Spleen (tissue), 7 donors: ENCODE results near the gene BMP2K.
"Not testable (repeated sequence)": the region's sequence is repeated elsewhere in the genome, so short reads cannot be mapped to it uniquely, and the experiment has no call there.

Experiments used
- POLR2A ChIP-seq, 3 donors: fragments of 450-650 bp; IDR thresholded peaks; one replicate each; pipeline ENCODE4 v1.5.1; 2017; ENCODE audit warnings: antibody characterized with exemption in 3 of 3, mild to moderate bottlenecking in 1 of 3
- TF ChIP-seq, protein P1 (sequence below), 11 experiments: fragments of 200-600 bp in 7 of 11; fragments of 450-650 bp in 4 of 11; sonication (generic) in 4 of 11; IDR thresholded peaks in 8 of 11; conservative IDR thresholded peaks in 3 of 11; 1 replicate in 7 of 11; 2 replicates in 4 of 11; pipeline versions ENCODE4 v1.4.0 to v1.8.0; 2016 to 2021; ENCODE audit warnings: antibody characterized with exemption in 11 of 11, inconsistent platforms in 4 of 11, mild to moderate bottlenecking in 1 of 11
- donor health status: DM: no; HTN: no; CAD: no; lungs with moderate emphysema.
- donor health status: DM: no; HTN: no; CAD: no.
- donor health status: DM: no; HTN: no; CAD: no.

DNA sequence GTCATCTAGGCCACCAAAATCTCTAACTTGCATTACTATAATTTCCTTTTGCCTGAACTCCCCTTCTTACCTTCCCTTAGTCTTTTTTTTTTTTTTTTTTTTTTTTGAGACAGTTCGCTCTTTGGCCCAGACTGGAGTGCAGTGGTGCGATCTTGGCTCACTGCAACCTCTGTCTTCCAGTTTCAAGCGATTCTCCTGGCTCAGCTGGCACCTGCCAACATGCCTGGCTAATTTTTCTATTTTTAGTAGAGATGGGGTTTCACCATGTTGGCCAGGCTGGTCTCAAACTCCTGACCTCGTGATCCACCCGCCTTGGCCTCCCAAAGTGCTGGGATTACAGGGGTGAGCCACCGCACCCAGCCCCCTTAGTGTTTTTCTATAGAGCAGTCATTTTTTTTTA lies 132.8 kb downstream of the BMP2K start:
- TF ChIP-seq, protein P1, sequence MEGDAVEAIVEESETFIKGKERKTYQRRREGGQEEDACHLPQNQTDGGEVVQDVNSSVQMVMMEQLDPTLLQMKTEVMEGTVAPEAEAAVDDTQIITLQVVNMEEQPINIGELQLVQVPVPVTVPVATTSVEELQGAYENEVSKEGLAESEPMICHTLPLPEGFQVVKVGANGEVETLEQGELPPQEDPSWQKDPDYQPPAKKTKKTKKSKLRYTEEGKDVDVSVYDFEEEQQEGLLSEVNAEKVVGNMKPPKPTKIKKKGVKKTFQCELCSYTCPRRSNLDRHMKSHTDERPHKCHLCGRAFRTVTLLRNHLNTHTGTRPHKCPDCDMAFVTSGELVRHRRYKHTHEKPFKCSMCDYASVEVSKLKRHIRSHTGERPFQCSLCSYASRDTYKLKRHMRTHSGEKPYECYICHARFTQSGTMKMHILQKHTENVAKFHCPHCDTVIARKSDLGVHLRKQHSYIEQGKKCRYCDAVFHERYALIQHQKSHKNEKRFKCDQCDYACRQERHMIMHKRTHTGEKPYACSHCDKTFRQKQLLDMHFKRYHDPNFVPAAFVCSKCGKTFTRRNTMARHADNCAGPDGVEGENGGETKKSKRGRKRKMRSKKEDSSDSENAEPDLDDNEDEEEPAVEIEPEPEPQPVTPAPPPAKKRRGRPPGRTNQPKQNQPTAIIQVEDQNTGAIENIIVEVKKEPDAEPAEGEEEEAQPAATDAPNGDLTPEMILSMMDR (IDR thresholded peaks at IDR 0.05 in 8 of 11, conservative IDR thresholded peaks at IDR 0.05 in 3 of 11) = not testable (repeated sequence)
- not testable (repeated sequence) for TF ChIP-seq POLR2A (IDR thresholded peaks at IDR 0.05)
